Prostate gland (tissue), 2 donors: ENCODE data around the gene CNTLN.

Experiments
- CTCF ChIP-seq, 4 experiments: fragments of 200-600 bp in 2 of 4; fragments of 450-650 bp in 2 of 4; sonication (generic) in 2 of 4; IDR thresholded peaks; 1 replicate in 3 of 4; 2 replicates in 1 of 4; pipeline ENCODE4 v1.5.1; 2016 to 2019; ENCODE audit warnings: antibody characterized with exemption in 4 of 4, mild to moderate bottlenecking in 2 of 4, moderate library complexity in 2 of 4
- POLR2A ChIP-seq: fragments of 450-650 bp; IDR thresholded peaks from one replicate; pipeline ENCODE4 v1.6.1; 2016; ENCODE audit warnings: antibody characterized with exemption, mild to moderate bottlenecking
- POLR2AphosphoS5 ChIP-seq: sonication (generic); formaldehyde crosslinking; IDR thresholded peaks from one replicate; pipeline ENCODE4 v1.6.1; 2017; ENCODE audit warnings: antibody characterized with exemption

GRCh38 chr9:17532461-17532860, 397.6 kb downstream of the CNTLN start:
- no peak for TF ChIP-seq CTCF (IDR thresholded peaks at IDR 0.05)
- TF ChIP-seq POLR2A, result no peak
- TF ChIP-seq POLR2AphosphoS5, result no peak
